Osteoblast (primary cell): ENCODE results near the gene RXFP3. TPM values are rescaled to one million over a fixed set of nuclear protein-coding genes. Genes with fewer than 3 reads are reported as not detected.

Experiments used
- DNase-seq: peaks from one replicate; pipeline ENCODE4 v3.0.0; 2011; ENCODE audit warnings: low spot score, mixed read lengths; ENCODE audit not compliant: insufficient read length; ENCODE audit errors: missing footprints
- H2AFZ ChIP-seq: 2 replicates; pipeline ENCODE4 v1.6.0; 2011; ENCODE audit warnings: mild to moderate bottlenecking, low read length
- H3K27ac ChIP-seq: 2 replicates; pipeline ENCODE4 v1.5.1; 2011; ENCODE audit warnings: mild to moderate bottlenecking, low read depth, low read length, moderate library complexity
- H3K27me3 ChIP-seq: 2 replicates; pipeline ENCODE4 v1.6.0; 2012; ENCODE audit warnings: mild to moderate bottlenecking, control low read depth, inconsistent platforms, low read length, moderate library complexity; ENCODE audit not compliant: insufficient read depth
- H3K36me3 ChIP-seq: 2 replicates; pipeline ENCODE4 v1.5.1; 2011; ENCODE audit warnings: mild to moderate bottlenecking, low read length, control low read depth, moderate library complexity; ENCODE audit not compliant: insufficient read depth
- H3K4me1 ChIP-seq: 2 replicates; pipeline ENCODE4 v1.5.1; 2011; ENCODE audit warnings: mild to moderate bottlenecking, low read length, control low read depth, moderate library complexity; ENCODE audit not compliant: insufficient read depth
- H3K4me2 ChIP-seq: 2 replicates; pipeline ENCODE4 v1.6.0; 2011; ENCODE audit warnings: mild to moderate bottlenecking, low read length; ENCODE audit not compliant: insufficient read depth
- H3K4me3 ChIP-seq: fragments of 200-600 bp; sonication (generic); 3 replicates; pipeline ENCODE4 v1.5.1; 2012; ENCODE audit warnings: mild to moderate bottlenecking, low read length, inconsistent platforms; ENCODE audit not compliant: insufficient read depth
- H3K79me2 ChIP-seq: 2 replicates; pipeline ENCODE4 v1.6.0; 2012; ENCODE audit warnings: mild to moderate bottlenecking, low read length, control low read depth, inconsistent platforms; ENCODE audit not compliant: insufficient read depth
- H3K9me3 ChIP-seq: 2 replicates; pipeline ENCODE4 v1.5.1; 2011; ENCODE audit warnings: low read depth, low read length, control low read depth
- H4K20me1 ChIP-seq: 2 replicates; pipeline ENCODE4 v1.6.0; 2012; ENCODE audit warnings: mild to moderate bottlenecking, low read length, control low read depth; ENCODE audit not compliant: insufficient read depth
- total RNA-seq: library from RNA; depleted of rRNA; stranded (reverse); fragments of >200 nt; gene quantifications from 2 replicates; pipeline ENCODE4 v1.2.3, GENCODE V29; 2012
- TF ChIP-seq, protein P1 (sequence below): IDR thresholded peaks from 2 replicates; pipeline ENCODE4 v1.5.1; 2011; ENCODE audit warnings: mild to moderate bottlenecking, low read depth, low read length, moderate library complexity; ENCODE audit errors: extremely low read depth

RXFP3 gene
- total RNA-seq, 1 donor: not detected

DNA sequence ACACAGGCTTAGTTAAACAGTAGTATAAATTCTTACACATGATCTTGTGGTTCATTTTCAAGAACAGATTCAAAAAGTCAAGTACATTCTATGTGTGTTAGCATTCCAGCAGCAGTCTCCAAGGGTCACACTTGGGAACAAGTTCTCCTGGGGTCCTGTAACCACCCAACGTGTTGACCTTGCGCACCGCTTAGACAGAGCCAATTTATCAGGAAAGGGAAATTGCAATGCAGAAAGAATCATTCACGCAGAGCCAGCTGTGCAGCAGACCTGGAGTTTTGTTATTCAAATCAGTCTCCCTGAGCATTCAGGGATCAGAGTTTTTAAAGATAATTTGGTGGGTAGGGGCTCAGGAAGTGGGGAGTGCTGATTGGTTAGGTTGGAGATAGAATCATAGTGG lies 8.5 kb upstream of the RXFP3 start:
- H3K27ac ChIP-seq: no peak overlapping the region
- H3K9me3 ChIP-seq: no peaks in the 10 kb centered on the region
- H3K36me3 ChIP-seq: no peaks in the 10 kb centered on the region
- H2AFZ ChIP-seq: no peak overlapping the region
- no peaks in the 10 kb centered on the region for H4K20me1 ChIP-seq
- H3K4me2 ChIP-seq: no peak overlapping the region
- no peaks in the 10 kb centered on the region for H3K79me2 ChIP-seq
- no peaks in the 10 kb centered on the region for H3K4me1 ChIP-seq
- no peak for DNase-seq
- no peaks in the 10 kb centered on the region for H3K27me3 ChIP-seq
- TF ChIP-seq, protein P1, sequence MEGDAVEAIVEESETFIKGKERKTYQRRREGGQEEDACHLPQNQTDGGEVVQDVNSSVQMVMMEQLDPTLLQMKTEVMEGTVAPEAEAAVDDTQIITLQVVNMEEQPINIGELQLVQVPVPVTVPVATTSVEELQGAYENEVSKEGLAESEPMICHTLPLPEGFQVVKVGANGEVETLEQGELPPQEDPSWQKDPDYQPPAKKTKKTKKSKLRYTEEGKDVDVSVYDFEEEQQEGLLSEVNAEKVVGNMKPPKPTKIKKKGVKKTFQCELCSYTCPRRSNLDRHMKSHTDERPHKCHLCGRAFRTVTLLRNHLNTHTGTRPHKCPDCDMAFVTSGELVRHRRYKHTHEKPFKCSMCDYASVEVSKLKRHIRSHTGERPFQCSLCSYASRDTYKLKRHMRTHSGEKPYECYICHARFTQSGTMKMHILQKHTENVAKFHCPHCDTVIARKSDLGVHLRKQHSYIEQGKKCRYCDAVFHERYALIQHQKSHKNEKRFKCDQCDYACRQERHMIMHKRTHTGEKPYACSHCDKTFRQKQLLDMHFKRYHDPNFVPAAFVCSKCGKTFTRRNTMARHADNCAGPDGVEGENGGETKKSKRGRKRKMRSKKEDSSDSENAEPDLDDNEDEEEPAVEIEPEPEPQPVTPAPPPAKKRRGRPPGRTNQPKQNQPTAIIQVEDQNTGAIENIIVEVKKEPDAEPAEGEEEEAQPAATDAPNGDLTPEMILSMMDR: no peak
- no peak overlapping the region for H3K4me3 ChIP-seq

DNA sequence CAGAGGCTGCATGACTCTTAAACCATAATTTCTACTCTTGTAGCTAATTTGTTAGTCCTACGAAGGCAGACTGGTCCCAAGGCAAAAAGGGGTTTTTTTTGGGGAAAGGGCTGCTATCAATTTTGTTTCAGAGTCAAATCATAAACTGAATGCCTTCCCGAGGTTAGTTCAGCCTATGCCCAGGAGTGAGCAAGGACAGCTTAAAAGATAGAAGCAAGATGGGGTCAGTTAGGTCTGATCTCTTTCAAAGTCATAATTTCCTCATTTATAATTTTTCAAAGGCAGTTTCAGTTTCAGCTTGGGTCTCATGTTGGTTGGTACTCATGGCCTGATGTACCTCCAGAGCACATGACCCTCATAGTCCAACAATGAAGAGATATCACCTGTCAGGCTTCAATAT lies 7.9 kb upstream of the RXFP3 start:
- TF ChIP-seq, protein P1: no peak
- no peaks in the 10 kb centered on the region for H3K36me3 ChIP-seq
- no peaks in the 10 kb centered on the region for H3K27me3 ChIP-seq
- H3K4me2 ChIP-seq: no peak overlapping the region
- H4K20me1 ChIP-seq: no peaks in the 10 kb centered on the region
- no peak overlapping the region for H2AFZ ChIP-seq
- H3K4me3 ChIP-seq: no peak overlapping the region
- no peaks in the 10 kb centered on the region for H3K79me2 ChIP-seq
- no peaks in the 10 kb centered on the region for H3K4me1 ChIP-seq
- DNase-seq: no peak
- H3K9me3 ChIP-seq: no peaks in the 10 kb centered on the region
- H3K27ac ChIP-seq: no peak overlapping the region

DNA sequence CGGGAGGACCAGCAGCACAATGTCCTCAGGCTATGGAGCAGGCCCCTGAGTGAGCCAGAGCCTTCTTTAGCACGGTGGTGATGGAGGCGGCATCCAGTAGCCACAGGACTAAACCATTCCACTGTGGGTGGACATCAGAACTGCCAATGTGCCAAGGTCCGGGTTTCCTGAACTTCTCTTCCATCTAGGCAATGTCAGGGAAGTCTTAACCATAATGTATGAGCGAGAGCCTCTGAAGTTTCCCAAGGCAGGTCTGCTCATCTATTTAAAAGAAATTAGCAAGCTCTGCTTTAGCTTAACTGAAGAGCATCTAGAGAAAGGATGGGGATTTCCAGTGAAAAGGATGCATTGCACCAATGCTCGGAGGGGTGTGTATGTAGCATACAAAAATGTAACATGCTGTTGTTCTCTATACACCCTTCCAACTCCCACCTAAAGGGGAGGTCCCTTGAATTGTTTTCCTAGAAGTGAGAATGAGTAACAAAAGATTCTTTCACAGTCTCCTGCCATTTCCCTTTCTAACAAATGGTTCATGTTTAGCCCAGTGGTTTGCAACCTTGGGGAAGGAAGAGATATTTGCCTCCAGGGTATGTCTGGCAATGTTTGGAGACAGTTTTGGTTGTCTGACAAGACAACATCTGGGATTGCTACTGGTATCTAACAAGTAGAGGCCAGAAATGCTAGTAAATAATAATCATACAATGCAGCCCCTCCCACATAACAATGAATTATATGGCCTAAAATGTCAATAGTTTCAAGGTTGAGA lies 6.1 kb upstream of the RXFP3 start:
- TF ChIP-seq, protein P1: no peak
- H3K36me3 ChIP-seq: no peaks in the 10 kb centered on the region
- no peak overlapping the region for H3K27ac ChIP-seq

DNA sequence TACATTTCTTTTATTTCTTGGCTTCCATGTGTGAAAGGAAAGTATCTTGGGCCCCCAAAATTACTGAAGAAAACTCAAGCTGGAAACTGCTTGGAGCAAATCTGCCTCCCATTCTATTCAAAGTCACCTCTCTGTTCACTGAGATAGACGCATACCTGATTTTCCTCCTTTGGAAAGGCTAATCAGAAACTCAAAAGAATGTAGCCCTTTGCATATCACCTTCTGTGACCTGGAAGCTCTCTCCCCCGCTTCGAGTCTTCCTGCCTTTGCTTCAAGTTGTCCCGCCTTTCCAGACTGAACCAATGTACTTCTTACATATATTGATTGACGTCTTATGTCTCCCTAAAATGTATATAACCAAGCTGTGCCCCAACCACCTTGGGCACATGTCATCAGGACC lies 5.0 kb upstream of the RXFP3 start:
- no peaks in the 10 kb centered on the region for H4K20me1 ChIP-seq
- DNase-seq: no peak
- H3K27ac ChIP-seq: no peak overlapping the region
- no peaks in the 10 kb centered on the region for H3K79me2 ChIP-seq
- no peak overlapping the region for H2AFZ ChIP-seq
- no peak overlapping the region for H3K4me2 ChIP-seq
- no peak overlapping the region for H3K4me3 ChIP-seq
- H3K36me3 ChIP-seq: no peaks in the 10 kb centered on the region
- TF ChIP-seq, protein P1: no peak
- no peaks in the 10 kb centered on the region for H3K9me3 ChIP-seq
- H3K27me3 ChIP-seq: peaks cover under 1% of the 10 kb centered on the region
- peaks cover 12% of the 10 kb centered on the region for H3K4me1 ChIP-seq

More for the DNA sequence above, 6.1 kb upstream of the RXFP3 start:
- Histone ChIP-seq H3K9me3 (no peaks in the 10 kb centered on the region), H3K27me3 (no peaks in the 10 kb centered on the region), H3K4me1 (peaks cover 8% of the 10 kb centered on the region), H4K20me1 (no peaks in the 10 kb centered on the region), H2AFZ (no peak overlapping the region), H3K4me2 (no peak overlapping the region), H3K4me3 (no peak overlapping the region), H3K79me2 (no peaks in the 10 kb centered on the region)
- DNase-seq: no peak
